MCF 10A (cell line): ENCODE data around the gene XAB2. TPM values are rescaled to one million over a fixed set of nuclear protein-coding genes. Genes with fewer than 3 reads are reported as not detected.

Experiments used
- BruUV-seq: library from RNA; stranded (reverse); fragments of 400-500 nt; replicated peaks from 2 replicates; lab custom pipeline; 2021; lab: Mats Ljungman, UMichigan
- CTCF ChIA-PET: fragments of 300-600 bp; sonication (Branson Sonifier 250); formaldehyde crosslinking; extraction: SDS; loops from one replicate; lab custom pipeline; 2021; ENCODE audit warnings: antibody characterized with exemption, inconsistent platforms; lab: Yijun Ruan, JAX
- POLR2A ChIA-PET: fragments of 300-600, 350-650 bp; sonication (Branson Sonifier 250); formaldehyde crosslinking; extraction: SDS; loops from one replicate; lab custom pipeline; 2020; ENCODE audit warnings: antibody characterized with exemption, inconsistent platforms; lab: Yijun Ruan, JAX
- DNase-seq: peaks from one replicate; pipeline ENCODE4 v3.0.0-alpha.2; 2018; ENCODE audit not compliant: unreplicated experiment
- H3K27ac Mint-ChIP-seq: one replicate; pipeline ENCODE4 v1.8.0; 2022; ENCODE audit warnings: mild to moderate bottlenecking, low read depth, mixed read lengths; ENCODE audit not compliant: unreplicated experiment
- H3K27me3 Mint-ChIP-seq: one replicate; pipeline ENCODE4 v1.8.0; 2022; ENCODE audit warnings: mixed read lengths; ENCODE audit not compliant: insufficient read depth, unreplicated experiment
- H3K36me3 Mint-ChIP-seq: one replicate; pipeline ENCODE4 v1.8.0; 2022; ENCODE audit warnings: mild to moderate bottlenecking, moderate library complexity, mixed read lengths; ENCODE audit not compliant: insufficient read depth, unreplicated experiment
- H3K4me1 Mint-ChIP-seq: one replicate; pipeline ENCODE4 v1.8.0; 2022; ENCODE audit warnings: mixed read lengths; ENCODE audit not compliant: insufficient read depth, unreplicated experiment
- H3K4me3 Mint-ChIP-seq: one replicate; pipeline ENCODE4 v1.8.0; 2022; ENCODE audit warnings: mild to moderate bottlenecking, moderate library complexity, mixed read lengths; ENCODE audit not compliant: unreplicated experiment
- H3K9me3 Mint-ChIP-seq: one replicate; pipeline ENCODE4 v1.8.0; 2022; ENCODE audit warnings: mixed read lengths; ENCODE audit not compliant: unreplicated experiment
- intact Hi-C: fragments of 100-400 bp; cut with micrococcal nuclease; formaldehyde crosslinking; loops from 2 replicates; pipeline ENCODE4 v1.14.1; 2022
- total RNA-seq: library from RNA; stranded (reverse); gene quantifications from 2 replicates; pipeline ENCODE4 v1.2.3, GENCODE V29; 2022
- TF ChIP-seq, protein P1 (sequence below): fragments of 200-600 bp; IDR thresholded peaks from one replicate; pipeline ENCODE4 v1.8.0; 2022; ENCODE audit warnings: antibody characterized with exemption, mild to moderate bottlenecking; ENCODE audit not compliant: unreplicated experiment

XAB2 gene
- total RNA-seq, 1 experiment from 2014 or later = 28.7 TPM

DNA sequence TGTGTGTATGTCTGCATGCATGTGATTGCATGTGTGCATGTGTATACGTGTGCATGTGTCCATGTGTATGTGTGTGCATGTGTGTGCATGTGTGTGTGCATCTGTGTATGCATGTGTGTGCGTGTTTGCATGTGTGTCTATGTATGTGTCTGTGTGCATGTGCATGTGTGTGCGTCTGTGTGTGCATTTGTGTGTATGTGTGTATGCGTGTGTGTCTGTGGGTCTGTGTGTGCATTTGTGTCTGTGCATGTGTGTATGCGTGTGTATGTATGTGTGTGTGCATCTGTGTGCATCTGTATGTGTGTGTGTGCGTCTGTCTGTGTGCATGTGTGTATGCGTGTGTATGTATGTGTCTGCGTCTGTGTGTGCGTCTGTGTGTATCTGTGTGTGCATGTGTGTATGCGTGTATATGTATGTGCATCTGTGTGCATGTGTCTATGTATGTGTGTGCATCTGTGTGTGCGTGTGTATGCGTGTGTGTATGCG, 10.6 kb upstream of the XAB2 start:
- ChIA-PET CTCF (no interaction called here), POLR2A (no interaction called here)
- Mint-ChIP-seq H3K4me3 (no peak overlapping the region), H3K27ac (no peak overlapping the region), H3K36me3 (peaks cover 12% of the 10 kb centered on the region), H3K9me3 (no peaks in the 10 kb centered on the region), H3K4me1 (peaks cover 5% of the 10 kb centered on the region), H3K27me3 (no peaks in the 10 kb centered on the region)
- TF ChIP-seq, protein P1, sequence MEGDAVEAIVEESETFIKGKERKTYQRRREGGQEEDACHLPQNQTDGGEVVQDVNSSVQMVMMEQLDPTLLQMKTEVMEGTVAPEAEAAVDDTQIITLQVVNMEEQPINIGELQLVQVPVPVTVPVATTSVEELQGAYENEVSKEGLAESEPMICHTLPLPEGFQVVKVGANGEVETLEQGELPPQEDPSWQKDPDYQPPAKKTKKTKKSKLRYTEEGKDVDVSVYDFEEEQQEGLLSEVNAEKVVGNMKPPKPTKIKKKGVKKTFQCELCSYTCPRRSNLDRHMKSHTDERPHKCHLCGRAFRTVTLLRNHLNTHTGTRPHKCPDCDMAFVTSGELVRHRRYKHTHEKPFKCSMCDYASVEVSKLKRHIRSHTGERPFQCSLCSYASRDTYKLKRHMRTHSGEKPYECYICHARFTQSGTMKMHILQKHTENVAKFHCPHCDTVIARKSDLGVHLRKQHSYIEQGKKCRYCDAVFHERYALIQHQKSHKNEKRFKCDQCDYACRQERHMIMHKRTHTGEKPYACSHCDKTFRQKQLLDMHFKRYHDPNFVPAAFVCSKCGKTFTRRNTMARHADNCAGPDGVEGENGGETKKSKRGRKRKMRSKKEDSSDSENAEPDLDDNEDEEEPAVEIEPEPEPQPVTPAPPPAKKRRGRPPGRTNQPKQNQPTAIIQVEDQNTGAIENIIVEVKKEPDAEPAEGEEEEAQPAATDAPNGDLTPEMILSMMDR = no peak
- no peak for DNase-seq
- no TSS peak for BruUV-seq
- intact Hi-C loops = no loop called here

DNA sequence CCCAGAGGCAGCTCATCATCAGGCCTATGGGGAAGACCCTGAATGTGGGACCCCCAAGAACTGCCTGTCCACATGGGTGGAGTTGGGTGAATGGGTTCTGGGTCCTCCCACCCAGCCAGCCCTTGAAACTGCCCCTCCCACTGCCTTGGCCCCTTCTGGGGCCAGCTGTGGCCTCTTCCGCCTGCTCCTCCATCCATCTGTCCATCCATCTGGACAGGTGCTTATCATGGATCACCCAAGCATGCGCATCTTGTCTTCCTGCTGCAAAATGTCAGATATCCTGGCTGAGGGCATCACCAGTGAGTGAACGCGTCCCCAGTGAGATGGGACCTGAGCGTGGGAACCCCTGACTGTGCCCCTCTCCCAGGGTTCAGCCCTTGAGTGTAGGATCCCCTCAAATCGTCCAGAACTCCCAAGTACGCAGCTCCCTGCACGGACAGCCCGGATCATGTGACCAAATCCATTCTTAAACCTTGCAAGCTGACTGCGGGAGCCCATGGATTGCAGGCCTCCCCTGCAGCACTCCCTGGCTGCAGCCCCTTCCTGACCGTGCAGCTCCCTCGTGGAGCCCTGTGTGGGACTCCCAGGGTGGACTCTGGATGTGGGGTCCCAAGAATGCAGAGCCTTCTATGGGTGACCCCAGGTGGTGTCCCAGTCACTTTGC, 9.6 kb upstream of the XAB2 start:
- no peaks in the 10 kb centered on the region for H3K27me3 Mint-ChIP-seq
- peaks cover 5% of the 10 kb centered on the region for H3K4me1 Mint-ChIP-seq
- H3K4me3 Mint-ChIP-seq = peak overlapping the region; percentile 36
- intact Hi-C loops = no loop called here
- H3K27ac Mint-ChIP-seq = no peak overlapping the region
- POLR2A ChIA-PET = interaction anchor here (1.7 to 2.3 kb wide), 3 partner anchors 9 to 71 kb away, joined by 6 to 9 read pairs (median 7); partner anchors contain the start of genes PET100 and XAB2
- CTCF ChIA-PET = interaction anchor here (0.6 to 1.4 kb wide), 3 partner anchors 12 to 110 kb away, joined by 3 to 5 read pairs (median 4); partner anchors contain the start of gene TRAPPC5
- H3K36me3 Mint-ChIP-seq = peaks cover 12% of the 10 kb centered on the region
- no peak for DNase-seq
- no TSS peak for BruUV-seq
- no peaks in the 10 kb centered on the region for H3K9me3 Mint-ChIP-seq
- TF ChIP-seq, protein P1 = no peak

DNA sequence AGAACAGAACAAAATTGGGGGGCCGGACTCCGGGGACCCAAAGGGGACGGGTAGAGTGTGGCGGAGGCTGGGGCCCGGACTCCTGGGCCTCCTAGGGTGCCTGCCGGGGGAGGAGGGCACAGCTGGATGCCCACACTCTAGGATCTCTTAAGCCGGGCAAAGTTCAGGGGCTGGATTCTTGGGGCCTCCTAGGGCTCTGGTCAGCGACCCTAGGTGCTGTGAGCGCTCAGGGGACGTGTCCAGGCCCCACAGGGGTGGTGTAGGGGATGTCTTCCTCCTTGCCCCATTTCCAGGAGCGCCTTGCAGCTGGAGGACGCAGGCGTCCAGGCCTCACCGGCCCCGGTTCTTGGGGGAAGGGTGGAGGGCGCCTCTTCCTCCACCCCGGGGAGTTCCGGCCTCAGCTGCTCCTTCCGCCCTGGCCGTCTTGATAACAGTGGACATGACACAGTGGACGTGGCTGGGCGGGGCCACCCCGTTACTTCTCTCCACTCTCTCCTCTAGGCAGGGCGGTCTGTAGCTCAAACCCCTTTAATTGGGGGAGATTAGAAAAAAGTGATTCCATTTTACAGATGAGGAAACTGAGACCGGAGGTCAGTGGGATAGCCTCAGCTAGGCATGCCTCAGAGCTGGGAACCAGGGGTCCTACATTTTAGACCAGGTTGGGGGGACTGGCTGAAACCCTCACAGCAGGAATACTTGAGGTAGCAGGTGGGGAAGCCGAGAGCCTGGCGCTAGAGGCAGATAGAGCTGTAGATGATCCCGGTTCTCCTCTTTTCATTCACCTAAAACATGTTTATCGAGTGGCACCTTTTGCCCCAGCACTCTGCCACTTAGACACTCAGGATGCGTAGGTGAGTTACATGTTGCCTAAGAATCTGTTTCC, 8.3 kb upstream of the XAB2 start:
- DNase-seq = peak; percentile 13
- Mint-ChIP-seq H3K4me1 (peaks cover 5% of the 10 kb centered on the region), H3K27me3 (no peaks in the 10 kb centered on the region), H3K9me3 (no peaks in the 10 kb centered on the region), H3K4me3 (peak overlapping the region; percentile 80), H3K27ac (peak overlapping the region; percentile 90), H3K36me3 (peaks cover 7% of the 10 kb centered on the region)
- TSS peak; percentile 27 for BruUV-seq
- CTCF ChIA-PET = interaction anchor here (0.6 to 1.6 kb wide), 6 partner anchors 13 to 281 kb away, joined by 3 to 10 read pairs (median 4); partner anchors contain the start of gene TRAPPC5
- intact Hi-C loops = no loop called here
- TF ChIP-seq, protein P1 = no peak
- POLR2A ChIA-PET = interaction anchor here (0.7 to 2.3 kb wide), 8 partner anchors 8 to 105 kb away, joined by 3 to 10 read pairs (median 5); partner anchors contain the start of genes PET100 and XAB2
